ENCODE data around the gene PRODH.

Gene PRODH

DNA sequence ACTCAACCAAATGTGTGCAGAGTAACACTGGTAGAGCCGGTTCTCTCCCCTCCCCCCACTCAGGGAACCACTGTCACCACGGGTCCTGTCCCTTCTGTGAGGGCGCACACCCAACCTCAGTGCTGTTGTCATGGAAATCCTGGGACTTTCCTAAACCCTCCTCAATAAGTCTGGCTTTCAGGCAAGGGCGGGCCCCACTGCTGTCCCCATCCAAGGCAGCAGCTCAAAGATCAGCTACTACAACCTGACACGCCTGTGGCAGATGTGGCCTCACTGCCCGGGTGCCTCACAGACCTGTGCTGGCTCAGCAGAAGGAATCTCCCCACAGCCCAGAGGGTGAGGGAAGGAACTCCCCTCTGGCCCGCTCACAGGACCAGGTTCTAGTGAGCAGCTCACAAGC, 2.2 kb downstream of the PRODH start:
- no peaks in the 10 kb centered on the region for H3K79me2 ChIP-seq (ENCODE audit: insufficient read depth, low read length)
- H3F3A ChIP-seq (ENCODE audit: insufficient read depth): no peaks in the 10 kb centered on the region
- no peak for TF ChIP-seq EZH2phosphoT487 (conservative IDR thresholded peaks at IDR 0.05; ENCODE audit: low read length)
- TF ChIP-seq, protein P1, sequence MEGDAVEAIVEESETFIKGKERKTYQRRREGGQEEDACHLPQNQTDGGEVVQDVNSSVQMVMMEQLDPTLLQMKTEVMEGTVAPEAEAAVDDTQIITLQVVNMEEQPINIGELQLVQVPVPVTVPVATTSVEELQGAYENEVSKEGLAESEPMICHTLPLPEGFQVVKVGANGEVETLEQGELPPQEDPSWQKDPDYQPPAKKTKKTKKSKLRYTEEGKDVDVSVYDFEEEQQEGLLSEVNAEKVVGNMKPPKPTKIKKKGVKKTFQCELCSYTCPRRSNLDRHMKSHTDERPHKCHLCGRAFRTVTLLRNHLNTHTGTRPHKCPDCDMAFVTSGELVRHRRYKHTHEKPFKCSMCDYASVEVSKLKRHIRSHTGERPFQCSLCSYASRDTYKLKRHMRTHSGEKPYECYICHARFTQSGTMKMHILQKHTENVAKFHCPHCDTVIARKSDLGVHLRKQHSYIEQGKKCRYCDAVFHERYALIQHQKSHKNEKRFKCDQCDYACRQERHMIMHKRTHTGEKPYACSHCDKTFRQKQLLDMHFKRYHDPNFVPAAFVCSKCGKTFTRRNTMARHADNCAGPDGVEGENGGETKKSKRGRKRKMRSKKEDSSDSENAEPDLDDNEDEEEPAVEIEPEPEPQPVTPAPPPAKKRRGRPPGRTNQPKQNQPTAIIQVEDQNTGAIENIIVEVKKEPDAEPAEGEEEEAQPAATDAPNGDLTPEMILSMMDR (IDR thresholded peaks at IDR 0.05; ENCODE audit: insufficient read depth, low read length, poor library complexity, severe bottlenecking): no peak

DNA sequence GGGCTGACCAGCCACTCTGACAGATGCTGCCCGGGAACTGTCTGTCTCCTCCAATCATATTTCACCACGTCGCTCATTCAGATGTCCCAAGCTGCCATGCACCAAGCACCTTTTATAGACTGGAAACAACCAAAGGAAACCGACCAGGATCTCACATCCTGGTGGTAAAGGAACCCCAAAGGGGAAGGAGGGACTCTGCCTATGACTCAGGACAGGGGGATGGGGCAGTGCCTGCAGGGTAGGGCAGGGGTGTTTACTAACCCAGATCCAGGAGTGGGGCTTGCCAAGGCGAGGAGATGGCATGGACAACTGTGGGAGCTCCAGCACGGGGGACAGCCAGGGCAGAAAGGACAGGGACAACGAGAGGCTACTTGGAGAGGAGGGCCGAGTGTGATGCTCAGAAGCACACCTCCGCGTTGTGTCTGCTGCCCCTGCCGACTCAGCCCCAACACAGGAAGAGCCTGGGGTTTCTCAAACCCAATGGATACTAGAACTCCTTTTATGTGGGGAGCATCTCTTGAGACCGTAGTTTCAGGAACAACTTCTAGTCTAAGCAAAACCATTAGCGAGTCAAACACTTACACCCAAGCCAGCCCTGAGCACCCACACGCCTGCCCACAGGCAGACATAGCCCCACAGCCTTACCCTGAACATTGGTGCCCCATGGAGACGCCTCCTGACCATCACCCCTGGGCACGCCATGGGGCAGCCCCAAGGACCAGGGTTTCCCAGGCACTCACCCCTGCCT, 4.0 kb downstream of the PRODH start:
- no peaks in the 10 kb centered on the region for H3K36me3 ChIP-seq (ENCODE audit: low read length)
- no peaks in the 10 kb centered on the region for H3K27me3 ChIP-seq (ENCODE audit: low read length)
- no peaks in the 10 kb centered on the region for H3F3A ChIP-seq (ENCODE audit: insufficient read depth)
- no peak overlapping the region for H3K27ac ChIP-seq (ENCODE audit: low read depth, low read length)
- H3K9ac ChIP-seq (ENCODE audit: low read length): no peak overlapping the region
- H3K79me2 ChIP-seq (ENCODE audit: insufficient read depth, low read length): no peaks in the 10 kb centered on the region
- H3K9me2 ChIP-seq (replicated peaks; ENCODE audit: insufficient read depth, low read length): no peaks in the 10 kb centered on the region
- H4K20me1 ChIP-seq (ENCODE audit: low read depth, low read length): no peaks in the 10 kb centered on the region
- H3K9me3 ChIP-seq (ENCODE audit: insufficient read depth, low read length): no peaks in the 10 kb centered on the region
- no peak overlapping the region for H3K4me2 ChIP-seq (ENCODE audit: low read depth, low read length, poor library complexity, severe bottlenecking)
- H2AFZ ChIP-seq (ENCODE audit: low read depth, low read length, severe bottlenecking): no peak overlapping the region
- TF ChIP-seq, protein P1 (IDR thresholded peaks at IDR 0.05; ENCODE audit: insufficient read depth, low read length, poor library complexity, severe bottlenecking): no peak
- no peak for TF ChIP-seq EZH2phosphoT487 (conservative IDR thresholded peaks at IDR 0.05; ENCODE audit: low read length)
- no peak overlapping the region for H3K4me3 ChIP-seq (ENCODE audit: insufficient read depth, low read length, poor library complexity, severe bottlenecking)

More for the DNA sequence above, 2.2 kb downstream of the PRODH start:
- Histone ChIP-seq H3K4me2 (ENCODE audit: low read depth, low read length, poor library complexity, severe bottlenecking) (no peak overlapping the region), H3K27ac (ENCODE audit: low read depth, low read length) (no peak overlapping the region), H3K9me3 (ENCODE audit: insufficient read depth, low read length) (no peaks in the 10 kb centered on the region), H3K27me3 (ENCODE audit: low read length) (no peaks in the 10 kb centered on the region), H3K9me2 (replicated peaks; ENCODE audit: insufficient read depth, low read length) (no peaks in the 10 kb centered on the region), H4K20me1 (ENCODE audit: low read depth, low read length) (no peaks in the 10 kb centered on the region), H3K9ac (ENCODE audit: low read length) (no peak overlapping the region), H3K36me3 (ENCODE audit: low read length) (no peaks in the 10 kb centered on the region), H3K4me3 (ENCODE audit: insufficient read depth, low read length, poor library complexity, severe bottlenecking) (no peak overlapping the region), H2AFZ (ENCODE audit: low read depth, low read length, severe bottlenecking) (no peak overlapping the region)

DNA sequence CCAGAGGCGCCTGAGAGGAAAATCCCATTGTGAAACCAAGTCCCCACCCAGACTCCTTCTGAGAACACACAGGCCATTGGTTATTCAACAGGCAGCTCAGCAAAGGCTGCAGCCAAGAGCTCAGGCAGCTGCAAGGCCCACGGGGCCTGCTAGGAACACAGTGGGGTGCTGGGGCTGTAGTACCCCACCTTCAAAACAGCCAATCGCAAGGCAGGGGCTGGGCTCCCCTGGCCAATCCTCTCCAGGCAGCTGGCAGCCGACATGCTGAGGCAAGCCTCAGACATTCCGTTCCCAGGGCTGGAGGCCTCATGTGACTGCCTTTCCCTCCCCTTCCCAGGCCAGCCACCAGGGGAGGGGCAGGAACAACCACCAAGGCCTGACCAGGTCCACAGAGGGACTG, 6.6 kb downstream of the PRODH start:
- no peaks in the 10 kb centered on the region for H3K27me3 ChIP-seq (ENCODE audit: low read length)
- H3K4me3 ChIP-seq (ENCODE audit: insufficient read depth, low read length, poor library complexity, severe bottlenecking): no peak overlapping the region
- H3K9ac ChIP-seq (ENCODE audit: low read length): no peak overlapping the region
- no peaks in the 10 kb centered on the region for H3K79me2 ChIP-seq (ENCODE audit: insufficient read depth, low read length)
- H2AFZ ChIP-seq (ENCODE audit: low read depth, low read length, severe bottlenecking): no peak overlapping the region
- H3K9me3 ChIP-seq (ENCODE audit: insufficient read depth, low read length): no peaks in the 10 kb centered on the region
- no peaks in the 10 kb centered on the region for H4K20me1 ChIP-seq (ENCODE audit: low read depth, low read length)
- no peak overlapping the region for H3K27ac ChIP-seq (ENCODE audit: low read depth, low read length)
- H3K4me2 ChIP-seq (ENCODE audit: low read depth, low read length, poor library complexity, severe bottlenecking): no peak overlapping the region
- TF ChIP-seq, protein P1 (IDR thresholded peaks at IDR 0.05; ENCODE audit: insufficient read depth, low read length, poor library complexity, severe bottlenecking): no peak
- TF ChIP-seq EZH2phosphoT487 (conservative IDR thresholded peaks at IDR 0.05; ENCODE audit: low read length): no peak
- H3F3A ChIP-seq (ENCODE audit: insufficient read depth): no peaks in the 10 kb centered on the region
- no peaks in the 10 kb centered on the region for H3K36me3 ChIP-seq (ENCODE audit: low read length)
- no peaks in the 10 kb centered on the region for H3K9me2 ChIP-seq (replicated peaks; ENCODE audit: insufficient read depth, low read length)
